ENCODE results near the gene VTN. TPM values are rescaled to one million over a fixed set of nuclear protein-coding genes. Genes with fewer than 3 reads are reported as not detected.

VTN gene
- total RNA-seq, 1 donor from 2014 or later: 0.25 TPM

GRCh38 chr17:28318759-28319597, 51.1 kb downstream of the VTN start, which contains the start of gene TMEM97:
TMEM97 (plus strand) TSS chr17:28319200; CDS start chr17:28319240, 40 bp downstream.
- Mint-ChIP-seq H3K4me1 (ENCODE audit: low read depth, unreplicated experiment) (peaks cover 27% of the 10 kb centered on the region), H3K9me3 (ENCODE audit: unreplicated experiment) (peaks cover 10% of the 10 kb centered on the region), H3K36me3 (ENCODE audit: unreplicated experiment) (no peaks in the 10 kb centered on the region), H3K27me3 (ENCODE audit: unreplicated experiment) (peaks cover 17% of the 10 kb centered on the region), H3K27ac (ENCODE audit: unreplicated experiment) (peak within 1 kb of the TSS; percentile 99), H3K4me3 (ENCODE audit: unreplicated experiment) (peak within 1 kb of the TSS; percentile 83)
- peak; percentile 98 for DNase-seq
- no peak for TF ChIP-seq CTCF (IDR thresholded peaks at IDR 0.05; ENCODE audit: partially characterized antibody, unreplicated experiment)

DNA sequence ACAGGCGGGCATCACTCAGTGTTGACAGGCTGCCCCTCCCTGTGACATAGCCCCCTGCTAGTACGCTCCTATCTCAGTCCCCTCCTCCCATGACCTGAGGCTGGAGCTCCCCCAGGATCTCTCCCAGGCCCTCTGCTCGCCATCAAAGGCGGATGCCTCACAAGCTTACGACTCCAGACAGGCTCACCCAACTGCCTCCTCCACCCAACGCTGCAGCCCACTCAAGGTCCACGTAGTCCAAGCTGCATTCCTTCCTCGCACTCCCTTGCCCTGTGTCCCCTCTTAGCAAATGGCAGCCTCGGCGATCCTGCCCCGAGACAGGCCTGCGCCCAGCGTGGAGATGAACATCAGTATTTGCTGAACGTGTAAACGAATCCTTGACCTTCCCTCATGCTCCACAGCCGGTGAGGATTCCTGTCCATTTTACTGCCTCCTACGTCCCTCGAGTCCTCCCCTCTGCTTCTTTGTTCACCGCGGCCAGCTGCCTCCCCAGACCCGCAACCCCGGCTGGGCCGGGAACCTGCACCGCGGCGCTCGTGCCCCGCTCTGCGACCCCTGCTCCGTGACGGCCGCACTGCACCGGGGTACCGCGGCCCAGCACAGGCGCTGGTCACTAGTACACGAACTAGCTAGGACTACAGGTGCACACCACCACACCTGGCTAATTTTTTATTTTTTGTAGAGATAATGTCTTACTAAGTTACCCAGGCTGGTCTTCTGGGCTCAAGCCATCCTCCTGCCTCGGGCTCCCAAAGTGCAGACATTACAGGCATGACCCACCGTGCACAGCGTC, 51.9 kb downstream of the VTN start:
- Mint-ChIP-seq H3K4me3 (ENCODE audit: unreplicated experiment) (peak overlapping the region; percentile 83), H3K27ac (ENCODE audit: unreplicated experiment) (peak overlapping the region; percentile 99), H3K4me1 (ENCODE audit: low read depth, unreplicated experiment) (peaks cover 26% of the 10 kb centered on the region), H3K9me3 (ENCODE audit: unreplicated experiment) (peaks cover 10% of the 10 kb centered on the region), H3K36me3 (ENCODE audit: unreplicated experiment) (no peaks in the 10 kb centered on the region), H3K27me3 (ENCODE audit: unreplicated experiment) (peaks cover 17% of the 10 kb centered on the region)
- DNase-seq: peak; percentile 73
- no peak for TF ChIP-seq CTCF (IDR thresholded peaks at IDR 0.05; ENCODE audit: partially characterized antibody, unreplicated experiment)

Small RNAs within 50 kb of the gene (microRNA-seq; reads per million reads assigned to microRNA genes)
- 4.8 reads per million, percentile 31 among the genes with 10 or more reads in this experiment for gene MIR4723 (ENCODE audit: unreplicated experiment)

Other genes starting within 250 kb of the VTN start
- gene TMEM97, start 51.1 kb downstream of the VTN start, total RNA-seq (ENCODE audit: unreplicated experiment): 170 TPM
- gene IFT20, start 34.8 kb downstream of the VTN start, total RNA-seq (ENCODE audit: unreplicated experiment): 43.9 TPM
- gene TNFAIP1, start 34.5 kb downstream of the VTN start, total RNA-seq (ENCODE audit: unreplicated experiment): 111 TPM
- gene POLDIP2, start 12.8 kb downstream of the VTN start, total RNA-seq (ENCODE audit: unreplicated experiment): 73.5 TPM
- gene SEBOX, start 5.1 kb downstream of the VTN start, total RNA-seq (ENCODE audit: unreplicated experiment): not detected
- gene SARM1, start 1.4 kb upstream of the VTN start, total RNA-seq (ENCODE audit: unreplicated experiment): 100 TPM
- 6.3 TPM for gene SLC46A1, start 35.9 kb upstream of the VTN start, total RNA-seq (ENCODE audit: unreplicated experiment)
- not detected for gene SLC13A2, start 103.3 kb upstream of the VTN start, total RNA-seq (ENCODE audit: unreplicated experiment)
- gene FOXN1, start 136.0 kb upstream of the VTN start, total RNA-seq (ENCODE audit: unreplicated experiment): not detected
- 57.2 TPM for gene UNC119, start 182.3 kb upstream of the VTN start, total RNA-seq (ENCODE audit: unreplicated experiment)
- 63.1 TPM for gene PIGS, start 201.2 kb upstream of the VTN start, total RNA-seq (ENCODE audit: unreplicated experiment)
- gene ALDOC, start 206.6 kb upstream of the VTN start, total RNA-seq (ENCODE audit: unreplicated experiment): 50.9 TPM
- gene SPAG5, start 228.7 kb upstream of the VTN start, total RNA-seq (ENCODE audit: unreplicated experiment): 31.5 TPM
- 44.5 TPM for gene RSKR, start 243.9 kb upstream of the VTN start, total RNA-seq (ENCODE audit: unreplicated experiment)